Sciatic nerve (tissue), 2 donors: ENCODE data around the gene SNX32. TPM values are rescaled to one million over a fixed set of nuclear protein-coding genes. Genes with fewer than 3 reads are reported as not detected.

Experiments
- ATAC-seq: fragments of 200-7000 bp; cut with Tn5 transposase; one replicate; pipeline ENCODE4 v1.9.1; 2020; ENCODE audit warnings: mild to moderate bottlenecking, moderate library complexity
- DNase-seq: peaks from one replicate; pipeline ENCODE4 v3.0.0-alpha.2; 2020; ENCODE audit warnings: low spot score
- intact Hi-C: fragments of 100-400 bp; cut with DNase I; formaldehyde crosslinking; loops from one replicate; pipeline ENCODE4 v1.14.2; 2022
- total RNA-seq: library from RNA; stranded (reverse); fragmentation: NEBNext Ultra II Directional; extraction: Animal tissue kit (Norgen Biotek cat#: 25700); gene quantifications from one replicate; pipeline ENCODE4 v1.2.1, GENCODE V29; 2021
- donor health status: DM: no; HTN: no; CAD: no.
- donor health status: DM: no; HTN: no; CAD: no.

Gene SNX32
- total RNA-seq, 1 donor from 2014 or later = 2.6 TPM

- ATAC-seq (no peak), DNase-seq (no peak)
- intact Hi-C loops = no loop called here
Measured at GRCh38 chr11:65851811-65852507, 18.2 kb downstream of the SNX32 start.

- ATAC-seq (no peak), DNase-seq (no peak)
- intact Hi-C loops = no loop called here
Measured at GRCh38 chr11:65852508-65853245, 18.9 kb downstream of the SNX32 start.

DNA sequence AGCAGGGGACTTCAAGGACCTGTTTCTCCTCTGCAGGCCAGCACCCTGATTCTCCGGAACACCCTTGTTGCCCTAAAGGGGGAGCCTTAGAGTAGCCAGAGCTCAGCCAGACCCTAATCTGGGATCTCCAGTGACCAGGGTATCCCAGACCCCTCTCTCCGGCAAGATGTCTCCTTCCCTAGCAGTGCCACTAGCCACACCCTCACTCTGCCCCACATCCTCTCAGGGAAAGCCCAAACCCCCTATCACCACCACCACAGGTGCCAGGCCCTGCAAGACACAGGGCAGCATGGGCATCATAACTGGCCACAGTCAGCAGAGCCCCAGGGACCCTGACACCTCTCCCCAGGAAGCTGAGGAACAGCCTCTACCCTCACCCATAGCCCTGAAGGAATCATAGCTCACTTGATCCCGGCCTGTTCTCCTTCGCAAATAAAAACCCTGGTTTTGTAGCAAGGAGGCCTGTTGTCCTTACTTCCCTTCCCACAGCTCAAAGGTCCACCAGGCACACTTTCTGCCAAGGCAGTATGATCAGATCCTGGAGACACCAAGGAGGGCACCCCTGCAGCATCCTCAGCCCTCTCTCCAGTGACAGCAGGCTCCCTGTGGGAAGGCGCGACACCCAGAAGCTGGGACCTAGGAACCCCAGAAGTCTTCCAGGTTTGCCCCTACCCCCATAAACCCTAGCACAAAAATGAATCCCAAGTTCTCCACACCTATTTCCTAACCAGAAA, 19.6 kb downstream of the SNX32 start:
- intact Hi-C loops = no loop called here

GRCh38 chr11:65854161-65854592, 20.4 kb downstream of the SNX32 start:
- DNase-seq (no peak), ATAC-seq (no peak)
- intact Hi-C loops = no loop called here

More for the DNA sequence above, 19.6 kb downstream of the SNX32 start:
- no peak for DNase-seq
- ATAC-seq = no peak

DNA sequence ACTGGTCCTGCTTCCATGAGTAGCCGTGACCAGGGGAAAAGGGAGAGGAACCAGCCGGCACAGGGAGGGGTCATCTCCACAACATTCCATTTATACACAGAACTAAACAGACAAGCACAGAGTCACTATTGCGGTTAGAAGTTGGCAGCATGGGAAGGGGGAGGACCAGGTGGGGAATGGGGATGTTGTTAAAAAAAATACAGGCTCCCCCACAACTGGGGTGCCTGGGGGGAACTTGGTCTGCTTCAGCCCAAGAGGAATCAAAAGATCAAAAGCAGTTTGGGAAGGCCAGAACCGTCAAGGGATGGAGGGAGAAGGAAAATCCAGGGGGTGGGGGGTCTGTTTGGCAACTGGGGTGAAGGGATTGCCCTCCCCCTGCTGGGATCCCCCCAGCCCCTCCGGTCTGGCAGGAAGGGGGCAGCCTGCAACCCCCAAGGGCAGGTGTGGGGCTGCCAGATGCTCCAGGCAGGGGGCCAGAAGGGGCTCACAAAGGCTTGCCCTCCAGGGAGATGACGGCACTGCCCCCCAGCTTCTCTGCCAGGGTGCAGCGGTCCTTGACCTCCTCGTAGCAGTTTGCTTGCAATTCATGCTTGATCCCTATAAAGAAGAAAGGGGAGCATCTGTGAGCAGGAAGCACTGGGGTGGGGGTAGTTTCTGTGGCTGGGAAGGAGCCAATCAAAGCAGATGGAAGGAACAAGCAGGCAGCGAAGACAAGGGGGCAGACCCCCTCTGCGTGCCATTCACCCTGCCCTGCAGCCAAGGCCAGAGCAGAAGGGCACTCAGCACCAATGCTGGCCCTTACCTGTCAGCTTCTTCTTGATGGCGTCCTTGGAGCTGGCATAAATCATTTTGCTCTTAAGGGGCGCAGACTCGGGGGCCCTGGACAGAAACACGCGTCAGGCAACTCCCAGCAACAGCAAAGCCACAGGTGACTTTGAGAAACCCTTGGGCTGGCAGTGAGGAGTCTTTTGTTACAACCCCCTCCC, 21.4 kb downstream of the SNX32 start:
- no peak for DNase-seq
- intact Hi-C loops = no loop called here

GRCh38 chr11:65855927-65856363, 22.2 kb downstream of the SNX32 start:
- intact Hi-C loops = no loop called here
- DNase-seq (no peak), ATAC-seq (no peak)

More for the DNA sequence above, 21.4 kb downstream of the SNX32 start:
- no peak for ATAC-seq

DNA sequence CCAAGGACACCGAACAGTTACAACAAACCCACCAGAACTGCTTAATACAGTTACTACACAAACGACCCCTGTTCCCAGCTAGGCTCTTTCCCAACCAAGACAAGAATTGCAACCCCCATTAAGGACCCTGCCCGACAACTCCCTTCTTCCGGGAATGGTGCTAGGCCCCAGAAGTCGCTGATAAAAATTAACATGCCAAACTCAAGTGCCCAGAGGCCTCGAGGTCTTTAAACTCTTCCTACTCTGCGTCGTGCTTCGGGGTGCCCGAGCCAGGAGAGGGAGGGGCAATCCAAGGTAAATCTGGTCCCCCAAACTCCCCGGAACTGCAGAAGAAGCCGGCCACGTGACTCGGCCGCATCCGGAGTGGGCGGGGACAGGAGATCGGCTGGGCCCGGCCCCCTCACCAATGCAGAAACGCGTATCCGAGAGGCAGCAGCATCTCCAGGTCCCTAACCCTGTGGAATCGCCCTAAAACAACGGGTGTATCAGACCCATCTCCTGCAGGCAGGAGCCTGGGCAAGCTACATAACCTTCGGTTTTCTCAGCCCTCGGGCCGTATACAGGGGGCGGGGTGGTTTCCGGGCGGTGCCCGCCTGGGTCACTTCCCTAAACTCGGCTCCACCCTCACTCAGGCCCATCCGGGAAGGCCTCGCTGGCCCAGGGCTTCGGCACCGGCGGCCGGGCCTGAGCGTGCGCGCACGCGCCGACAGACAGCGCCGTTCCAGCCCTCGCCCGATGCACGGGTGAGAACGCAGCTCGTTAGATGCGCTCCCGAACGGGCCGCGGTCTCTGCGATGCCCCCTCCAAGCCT, 23.1 kb downstream of the SNX32 start:
- intact Hi-C loops = no loop called here
- ATAC-seq = peak; percentile 48
- peak; percentile 89 for DNase-seq

GRCh38 chr11:65857500-65857852, 23.7 kb downstream of the SNX32 start:
- peak; percentile 81 for DNase-seq
- ATAC-seq = no peak
- intact Hi-C loops = no loop called here

GRCh38 chr11:65857853-65858680, 24.3 kb downstream of the SNX32 start, which contains the start of gene CFL1:
Gene CFL1, minus strand, starts transcription at chr11:65858180. Its CDS starts 81 bp downstream, at chr11:65858099.
- DNase-seq = peak; percentile 99
- peak; percentile 85 for ATAC-seq
- intact Hi-C loops = no loop called here

DNA sequence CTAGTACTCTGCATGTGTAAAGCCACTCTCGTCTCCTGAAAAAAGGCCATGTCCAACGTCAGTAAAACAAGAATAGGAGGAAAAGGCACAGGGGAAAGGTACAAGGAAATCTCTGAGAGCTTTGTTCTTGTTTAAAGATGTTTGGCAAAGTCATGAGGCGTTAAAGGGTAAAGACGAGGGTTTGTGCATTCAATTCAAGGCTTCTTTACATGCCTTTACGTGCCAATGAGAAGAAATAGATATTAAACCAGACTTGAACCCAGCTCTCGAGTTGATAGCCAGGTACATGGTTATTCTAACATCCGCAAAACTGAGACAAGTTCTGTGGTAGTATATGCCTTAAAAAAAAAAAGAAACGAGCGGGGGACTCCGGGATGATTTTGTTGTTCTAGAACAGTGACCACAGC, 24.9 kb downstream of the SNX32 start:
- DNase-seq = no peak
- intact Hi-C loops = no loop called here
- ATAC-seq = no peak

- intact Hi-C loops = no loop called here
- peak; percentile 89 for ATAC-seq
- DNase-seq = peak; percentile 99
Measured at GRCh38 chr11:65859095-65859811, 25.5 kb downstream of the SNX32 start.

DNA sequence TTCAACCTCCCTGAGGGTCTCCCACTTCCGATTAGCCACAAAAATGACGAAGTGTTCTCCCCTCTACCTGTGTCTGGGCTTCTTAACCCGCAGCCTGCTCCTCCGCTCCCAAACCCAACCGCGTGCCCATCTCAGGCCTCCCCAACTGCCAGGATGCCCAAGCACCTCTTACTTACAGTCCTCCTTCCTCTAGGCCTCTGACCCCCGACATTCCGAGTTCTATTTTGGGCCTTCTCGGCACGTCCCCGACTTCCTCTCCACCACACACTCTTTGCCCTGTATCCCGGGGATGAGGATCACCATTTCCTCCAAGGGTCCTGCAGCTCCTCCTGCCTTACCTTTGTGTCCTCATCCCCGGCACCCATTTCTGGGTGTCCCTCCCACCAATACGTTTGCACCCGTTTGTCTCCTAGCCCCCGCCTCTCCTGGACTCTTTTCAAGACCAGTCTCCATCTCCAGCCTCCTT, 26.1 kb downstream of the SNX32 start:
- ATAC-seq (peak; percentile 0), DNase-seq (no peak)
- intact Hi-C loops = no loop called here

DNA sequence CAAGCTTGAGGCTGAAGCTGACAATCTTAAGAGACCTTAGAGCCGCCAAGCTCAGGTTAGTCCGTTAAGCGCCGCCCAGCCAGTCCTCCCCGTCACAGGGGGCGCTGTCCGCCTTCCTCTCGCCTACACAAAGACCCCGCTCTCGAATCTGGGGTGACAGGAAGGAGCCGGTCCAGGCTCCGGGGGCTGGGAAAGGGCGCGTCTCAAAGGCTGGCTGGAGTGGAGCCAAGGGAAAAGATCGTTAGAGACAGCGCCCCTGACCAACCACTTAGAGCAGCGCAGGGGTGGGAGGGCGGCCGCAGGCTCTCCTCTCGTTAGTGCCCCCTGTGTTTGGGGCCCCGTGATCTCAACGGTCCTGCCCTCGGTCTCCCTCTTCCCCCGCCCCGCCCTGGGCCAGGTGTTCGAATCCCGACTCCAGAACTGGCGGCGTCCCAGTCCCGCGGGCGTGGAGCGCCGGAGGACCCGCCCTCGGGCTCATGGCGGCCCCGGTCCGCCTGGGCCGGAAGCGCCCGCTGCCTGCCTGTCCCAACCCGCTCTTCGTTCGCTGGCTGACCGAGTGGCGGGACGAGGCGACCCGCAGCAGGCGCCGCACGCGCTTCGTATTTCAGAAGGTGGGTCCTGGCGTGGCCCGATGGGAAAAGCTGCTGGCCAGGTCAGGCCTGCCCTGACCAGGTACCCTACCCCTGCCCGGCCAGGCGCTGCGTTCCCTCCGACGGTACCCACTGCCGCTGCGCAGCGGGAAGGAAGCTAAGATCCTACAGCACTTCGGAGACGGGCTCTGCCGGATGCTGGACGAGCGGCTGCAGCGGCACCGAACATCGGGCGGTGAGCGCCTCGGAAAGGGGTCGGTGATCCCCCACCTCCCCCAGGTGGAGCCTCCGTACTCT, 26.8 kb downstream of the SNX32 start, which contains the start of gene MUS81:
Gene MUS81 (plus strand): TSS at position 156 of the 887 bp plus-strand sequence. CDS start 321 bp downstream, at position 477.
- intact Hi-C loops = no loop called here
- DNase-seq = peak; percentile 98
- peak; percentile 84 for ATAC-seq

DNA sequence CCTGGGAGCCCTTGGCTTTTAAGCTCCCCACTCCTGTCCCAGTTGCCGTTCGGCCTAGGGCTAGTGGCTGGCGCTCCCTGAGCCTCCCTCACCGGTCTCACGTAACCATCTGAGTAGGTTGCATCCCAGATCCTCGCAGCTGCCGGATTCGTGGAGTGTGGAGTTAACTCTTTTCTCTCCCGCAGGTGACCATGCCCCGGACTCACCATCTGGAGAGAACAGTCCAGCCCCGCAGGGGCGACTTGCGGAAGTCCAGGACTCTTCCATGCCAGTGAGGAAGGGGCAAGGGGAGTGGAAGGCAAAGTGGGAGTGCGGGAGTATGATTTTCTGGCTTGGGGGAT, 27.4 kb downstream of the SNX32 start:
- intact Hi-C loops = no loop called here
- ATAC-seq = no peak
- peak; percentile 64 for DNase-seq

DNA sequence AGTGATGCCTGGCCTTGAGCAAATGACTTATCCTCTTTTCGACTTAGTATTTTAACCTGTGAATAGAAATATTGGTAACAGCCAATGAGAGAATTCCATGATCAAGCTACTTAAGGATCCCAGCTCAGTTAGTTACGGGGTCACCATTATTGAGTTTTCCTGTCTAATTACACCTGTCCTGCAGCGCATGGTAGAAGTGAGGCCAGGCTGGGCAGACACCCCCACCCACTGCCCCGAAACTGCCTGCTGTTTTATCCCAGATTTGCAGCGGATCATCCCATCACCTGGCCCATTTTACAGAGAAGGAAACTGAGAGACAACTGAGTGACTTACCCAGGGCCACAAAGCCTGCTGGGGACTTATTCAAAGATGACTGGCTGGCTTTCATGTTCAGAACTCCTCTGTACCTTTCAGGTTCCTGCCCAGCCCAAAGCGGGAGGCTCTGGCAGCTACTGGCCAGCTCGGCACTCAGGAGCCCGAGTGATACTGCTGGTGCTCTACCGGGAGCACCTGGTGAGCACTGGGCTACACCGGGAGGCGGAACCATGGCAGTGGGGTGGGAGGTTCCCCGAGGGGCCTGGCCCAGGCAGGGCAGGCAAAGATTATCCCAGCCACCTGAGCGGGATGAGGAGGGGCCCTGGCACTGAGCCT, 27.9 kb downstream of the SNX32 start:
- ATAC-seq (no peak), DNase-seq (no peak)
- intact Hi-C loops = no loop called here
